EL (cell line): Measurements from ENCODE around the gene RFTN1.
A peak's percentile ranks its signal among the peaks of the same experiment; 100 is the strongest.
"Not testable (repeated sequence)": the region's sequence is repeated elsewhere in the genome, so short reads cannot be mapped to it uniquely, and the experiment has no call there.

Experiments used
- DNase-seq: peaks from one replicate; pipeline ENCODE4 v3.0.0-alpha.2; 2016

Gene RFTN1

GRCh38 chr3:16320711-16321110 is 192.8 kb downstream of the RFTN1 start:
- no peak for DNase-seq

- no peak for DNase-seq
Measured at GRCh38 chr3:16319723-16320122, 193.8 kb downstream of the RFTN1 start.

GRCh38 chr3:16319307-16319706 is 194.2 kb downstream of the RFTN1 start:
- DNase-seq, result no peak

- no peak for DNase-seq
Measured at GRCh38 chr3:16318176-16318575, 195.3 kb downstream of the RFTN1 start.

GRCh38 chr3:16317561-16317945 is 195.9 kb downstream of the RFTN1 start:
- DNase-seq, result no peak

DNA sequence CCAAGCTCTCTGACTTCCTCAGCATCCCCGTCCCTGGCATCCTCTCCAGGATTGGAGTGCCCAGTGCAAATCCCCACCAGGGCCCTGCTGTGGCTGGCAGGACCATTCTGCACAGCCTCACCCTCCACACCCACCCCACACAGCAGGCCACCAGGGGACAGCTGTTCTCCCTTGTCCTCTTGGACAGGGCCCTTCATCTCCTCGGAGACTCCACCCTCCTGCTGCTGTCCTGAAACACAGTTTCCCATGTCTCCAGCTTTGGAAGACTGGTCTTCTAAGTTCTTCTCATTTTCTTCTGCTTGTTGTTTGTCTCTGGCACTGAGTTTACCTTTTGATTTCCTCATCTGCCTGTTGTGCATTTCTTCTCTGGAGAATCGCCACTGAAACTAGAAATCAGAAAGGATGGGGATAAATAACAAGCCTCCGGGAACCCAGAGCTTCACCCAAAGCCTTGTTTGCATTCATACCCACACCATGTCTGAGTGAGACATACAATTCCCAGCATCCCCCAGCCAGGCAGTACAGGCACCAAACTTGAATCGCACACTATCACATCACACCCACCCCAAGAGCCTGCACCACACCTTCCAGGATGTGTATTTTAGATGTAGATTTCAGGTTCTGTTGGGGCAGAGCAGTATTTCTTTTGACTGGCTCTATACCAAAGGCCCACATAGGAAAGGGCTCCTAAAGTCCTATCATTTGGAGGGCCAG is 196.5 kb downstream of the RFTN1 start:
- no peak for DNase-seq

DNA sequence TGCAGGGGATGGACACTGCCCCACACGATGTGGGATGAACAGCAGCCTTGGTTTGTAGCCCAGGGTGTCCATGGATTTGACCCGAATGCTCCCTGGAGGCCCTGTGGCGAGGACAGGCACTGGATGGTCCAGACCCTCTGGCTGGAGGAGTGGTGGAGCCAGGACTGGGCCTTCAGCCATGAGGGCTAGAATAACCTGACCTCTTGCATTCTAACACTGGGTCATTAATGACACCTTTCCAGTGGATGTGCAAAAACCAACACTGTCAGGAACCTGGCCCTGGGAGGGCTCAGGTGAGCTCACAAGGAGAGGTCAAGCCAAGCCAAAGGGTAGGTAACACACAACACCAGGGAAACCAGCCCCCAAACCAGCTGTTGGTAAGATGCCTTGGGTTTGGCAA is 197.1 kb downstream of the RFTN1 start:
- no peak for DNase-seq

GRCh38 chr3:16315623-16316022 is 197.9 kb downstream of the RFTN1 start:
- DNase-seq, result no peak

GRCh38 chr3:16313886-16314645 is 199.4 kb downstream of the RFTN1 start:
- DNase-seq, result no peak

GRCh38 chr3:16311960-16312451 is 201.5 kb downstream of the RFTN1 start:
- no peak for DNase-seq

- DNase-seq, result not testable (repeated sequence)
Measured at GRCh38 chr3:16310486-16310885, 203.0 kb downstream of the RFTN1 start.

GRCh38 chr3:16309558-16309957 is 203.9 kb downstream of the RFTN1 start:
- peak; percentile 50 for DNase-seq

DNA sequence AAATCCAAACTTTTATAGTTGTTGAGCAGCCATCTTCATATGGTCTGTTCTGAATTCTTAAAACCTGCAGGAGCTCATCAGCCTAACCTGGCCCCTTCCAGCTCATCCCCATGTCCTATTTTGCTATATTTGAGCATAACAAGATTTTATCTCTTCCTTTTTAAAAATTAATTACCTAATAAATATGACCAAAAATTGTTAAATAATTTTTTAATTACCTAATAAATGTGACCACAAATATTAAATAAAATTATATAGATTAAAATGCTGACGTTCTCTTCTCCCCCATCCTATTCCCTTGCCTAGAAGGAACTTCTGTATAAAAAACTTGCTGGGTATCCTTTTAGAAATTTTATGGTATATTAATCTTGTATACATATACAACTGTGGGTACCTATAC is 204.8 kb downstream of the RFTN1 start:
- DNase-seq, result no peak

GRCh38 chr3:16307832-16308531 is 205.5 kb downstream of the RFTN1 start:
- no peak for DNase-seq

DNA sequence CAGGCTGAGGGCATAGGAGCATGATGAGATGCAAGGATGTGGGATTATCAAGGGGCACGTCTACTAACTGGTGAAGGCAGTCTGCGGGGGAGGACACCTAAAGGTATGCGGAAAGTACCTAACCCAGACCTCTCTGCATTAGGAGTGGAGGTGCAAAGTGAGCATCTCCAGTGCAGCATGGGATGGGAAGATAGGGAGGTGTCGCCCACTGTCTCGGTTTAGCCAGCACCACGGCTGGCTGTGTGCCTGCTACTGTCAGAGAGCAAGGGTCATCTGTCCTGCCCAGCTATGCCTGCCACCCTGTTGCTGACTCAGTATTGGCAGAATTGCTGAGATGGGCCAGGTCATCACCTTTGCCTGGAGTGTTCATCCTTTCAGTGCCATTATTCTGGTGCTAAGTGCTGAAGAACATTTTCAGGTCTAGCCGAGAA is 208.4 kb downstream of the RFTN1 start:
- no peak for DNase-seq

GRCh38 chr3:16304061-16305010 is 209.2 kb downstream of the RFTN1 start:
- no peak for DNase-seq

GRCh38 chr3:16303037-16303575 is 210.4 kb downstream of the RFTN1 start:
- no peak for DNase-seq

- no peak for DNase-seq
Measured at GRCh38 chr3:16302082-16302631, 211.3 kb downstream of the RFTN1 start.

- DNase-seq, result no peak
Measured at GRCh38 chr3:16301507-16301906, 212.0 kb downstream of the RFTN1 start.

DNA sequence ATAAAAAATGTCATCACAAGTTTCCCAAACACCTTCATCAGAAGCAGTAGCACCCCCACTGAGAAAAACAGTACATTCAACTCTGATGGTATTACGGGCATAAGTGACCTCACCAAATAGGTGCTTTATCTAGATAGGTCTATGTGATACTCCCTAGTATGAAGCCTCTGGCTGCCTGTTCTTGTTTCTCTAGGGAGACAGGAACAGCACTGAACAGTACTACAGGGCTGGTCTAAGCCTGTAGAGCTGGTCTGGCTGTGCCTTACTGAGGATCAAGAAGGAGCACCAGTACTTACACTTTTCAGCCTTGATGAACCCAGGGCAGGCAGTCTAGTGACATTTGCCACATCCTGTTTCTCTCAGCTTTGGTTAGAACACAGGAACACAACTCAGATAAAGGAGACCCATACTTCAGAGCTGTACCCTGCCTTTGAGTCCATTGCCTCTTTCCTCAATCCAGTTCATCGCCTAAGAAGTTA is 212.6 kb downstream of the RFTN1 start:
- no peak for DNase-seq

GRCh38 chr3:16300307-16300706 is 213.2 kb downstream of the RFTN1 start:
- DNase-seq, result no peak

- DNase-seq, result no peak
Measured at GRCh38 chr3:16299746-16300145, 213.8 kb downstream of the RFTN1 start.
